Natural killer cell (primary cell): Measurements from ENCODE around the gene TIMP2. TPM values are rescaled to one million over a fixed set of nuclear protein-coding genes. Genes with fewer than 3 reads are reported as not detected.
"Not testable (repeated sequence)": the region's sequence is repeated elsewhere in the genome, so short reads cannot be mapped to it uniquely, and the experiment has no call there.

Experiments used
- ATAC-seq, 3 donors: fragments of 150-1000 bp in 2 of 3; fragments of 200-7000 bp in 1 of 3; cut with Tn5 transposase; 1 replicate in 1 of 3; 2 replicates in 2 of 3; pipeline ENCODE4 v1.10.0; 2021; ENCODE audit warnings: mild to moderate bottlenecking in 2 of 3, moderate library complexity in 2 of 3
- DNase-seq, 2 donors: peaks; one replicate each; pipeline versions ENCODE4 v3.0.0 to v3.0.0-alpha.2; 2013 to 2021; ENCODE audit warnings: mixed read lengths in 1 of 2
- H3K27ac ChIP-seq: one replicate; pipeline ENCODE4 v1.5.1; 2013; ENCODE audit warnings: mild to moderate bottlenecking, low read length
- H3K27me3 ChIP-seq: one replicate; pipeline ENCODE4 v1.6.1; 2013; ENCODE audit warnings: low read length; ENCODE audit not compliant: control insufficient read depth, insufficient read depth
- H3K36me3 ChIP-seq: one replicate; pipeline ENCODE4 v1.6.1; 2013; ENCODE audit warnings: low read length; ENCODE audit not compliant: control insufficient read depth, insufficient read depth
- H3K4me1 ChIP-seq: one replicate; pipeline ENCODE4 v1.6.1; 2013; ENCODE audit warnings: low read length; ENCODE audit not compliant: control insufficient read depth, insufficient read depth
- H3K4me3 ChIP-seq: one replicate; pipeline ENCODE4 v1.5.1; 2013; ENCODE audit warnings: low read length
- H3K9me3 ChIP-seq: one replicate; pipeline ENCODE4 v1.6.1; 2013; ENCODE audit warnings: low read length; ENCODE audit not compliant: control insufficient read depth, insufficient read depth
- H3K27ac Mint-ChIP-seq, 2 donors: one replicate each; pipeline ENCODE4 v1.8.0; 2022; ENCODE audit warnings: mild to moderate bottlenecking in 2 of 2, mixed read lengths in 2 of 2, moderate library complexity in 1 of 2
- H3K27me3 Mint-ChIP-seq, 2 donors: one replicate each; pipeline ENCODE4 v1.8.0; 2022; ENCODE audit warnings: low read depth in 2 of 2, mixed read lengths in 2 of 2
- H3K36me3 Mint-ChIP-seq: one replicate; pipeline ENCODE4 v1.8.0; 2022; ENCODE audit warnings: mixed read lengths
- H3K4me1 Mint-ChIP-seq, 2 donors: one replicate each; pipeline ENCODE4 v1.8.0; 2022; ENCODE audit warnings: mixed read lengths in 2 of 2
- H3K4me3 Mint-ChIP-seq: one replicate; pipeline ENCODE4 v1.8.0; 2022; ENCODE audit warnings: mild to moderate bottlenecking, moderate library complexity, mixed read lengths
- H3K9me3 Mint-ChIP-seq, 2 donors: one replicate each; pipeline ENCODE4 v1.8.0; 2022; ENCODE audit warnings: mixed read lengths in 2 of 2
- CTCF ChIP-seq: fragments of 200-600 bp; IDR thresholded peaks from one replicate; pipeline ENCODE4 v1.8.0; 2022; ENCODE audit warnings: antibody characterized with exemption
- WGBS: methylation state at CpG from one replicate; pipeline ENCODE4 v1.1.7; 2013; ENCODE audit warnings: missing lambda C conversion rate; ENCODE audit not compliant: insufficient coverage; 5-methylcytosine and 5-hydroxymethylcytosine counted together
- intact Hi-C: fragments of 100-400 bp; cut with micrococcal nuclease; formaldehyde crosslinking; loops from one replicate; pipeline ENCODE4 v1.14.2; 2022
- total RNA-seq, 4 donors: library from RNA; stranded (reverse); fragments of 120-200 nt in 1 of 4; gene quantifications; one replicate each; pipeline versions ENCODE4 v1.2.3 to v1.2.4, GENCODE V29; 2013 to 2022

Gene TIMP2
- total RNA-seq, 3 donors from 2014 or later (not counting 1 experiment from before 2014, with no cell fraction given) = 3.6 to 8.2 (median 7.1) TPM

- Mint-ChIP-seq H3K4me1 (peaks cover 2 to 3% of the 10 kb centered on the region in 2 donors), H3K27me3 (no peaks in the 10 kb centered on the region), H3K4me3 (no peak overlapping the region), H3K36me3 (no peaks in the 10 kb centered on the region), H3K27ac (no peak overlapping the region), H3K9me3 (no peaks in the 10 kb centered on the region)
- ATAC-seq (no peak), DNase-seq (no peak)
- no peak overlapping the region for H3K4me3 ChIP-seq
- intact Hi-C loops = no loop called here
- WGBS = 93% methylated on average over 26 of the region's 26 CpGs
- H3K36me3 ChIP-seq = no peaks in the 10 kb centered on the region
- H3K4me1 ChIP-seq = peaks cover 4% of the 10 kb centered on the region
- H3K27ac ChIP-seq = no peak overlapping the region
- no peaks in the 10 kb centered on the region for H3K27me3 ChIP-seq
- no peaks in the 10 kb centered on the region for H3K9me3 ChIP-seq
- TF ChIP-seq CTCF = no peak
Measured at GRCh38 chr17:78966123-78966813, 41.1 kb upstream of the TIMP2 start.

GRCh38 chr17:78965491-78965924, 40.3 kb upstream of the TIMP2 start:
- Mint-ChIP-seq H3K27me3 (no peaks in the 10 kb centered on the region), H3K9me3 (no peaks in the 10 kb centered on the region), H3K4me1 (no peaks in the 10 kb centered on the region), H3K4me3 (no peak overlapping the region), H3K27ac (no peak overlapping the region), H3K36me3 (no peaks in the 10 kb centered on the region)
- no peak overlapping the region for H3K27ac ChIP-seq
- intact Hi-C loops = no loop called here
- no peaks in the 10 kb centered on the region for H3K27me3 ChIP-seq
- no peak for ATAC-seq
- H3K36me3 ChIP-seq = no peaks in the 10 kb centered on the region
- DNase-seq = no peak
- H3K4me3 ChIP-seq = no peak overlapping the region
- WGBS = 78% methylated on average over 8 of the region's 8 CpGs
- H3K4me1 ChIP-seq = no peaks in the 10 kb centered on the region
- no peak for TF ChIP-seq CTCF
- no peaks in the 10 kb centered on the region for H3K9me3 ChIP-seq

GRCh38 chr17:78963378-78963777, 38.2 kb upstream of the TIMP2 start:
- Histone ChIP-seq H3K4me3 (no peak overlapping the region), H3K4me1 (no peaks in the 10 kb centered on the region), H3K27me3 (no peaks in the 10 kb centered on the region), H3K27ac (no peak overlapping the region), H3K9me3 (no peaks in the 10 kb centered on the region), H3K36me3 (no peaks in the 10 kb centered on the region)
- no peaks in the 10 kb centered on the region for H3K9me3 Mint-ChIP-seq
- no peaks in the 10 kb centered on the region for H3K4me1 Mint-ChIP-seq
- H3K27me3 Mint-ChIP-seq = no peaks in the 10 kb centered on the region
- TF ChIP-seq CTCF = no peak
- 96% methylated on average over 6 of the region's 6 CpGs for WGBS
- ATAC-seq (no peak), DNase-seq (no peak)
- no peak overlapping the region for H3K4me3 Mint-ChIP-seq
- no peak overlapping the region for H3K27ac Mint-ChIP-seq
- no peaks in the 10 kb centered on the region for H3K36me3 Mint-ChIP-seq
- intact Hi-C loops = no loop called here

GRCh38 chr17:78962984-78963348, 37.8 kb upstream of the TIMP2 start:
- H3K9me3 ChIP-seq, H3K36me3 ChIP-seq, H3K27me3 Mint-ChIP-seq, ATAC-seq, H3K27ac Mint-ChIP-seq, H3K4me3 Mint-ChIP-seq, DNase-seq, H3K36me3 Mint-ChIP-seq, H3K4me1 ChIP-seq, H3K4me1 Mint-ChIP-seq, intact Hi-C loops, H3K9me3 Mint-ChIP-seq, H3K4me3 ChIP-seq, H3K27me3 ChIP-seq, H3K27ac ChIP-seq: not testable (repeated sequence)
- 90% methylated on average over 8 of the region's 8 CpGs for WGBS
